ENCODE data around the gene CCDC124.
A peak's percentile ranks its signal among the peaks of the same experiment; 100 is the strongest.
"Not testable (repeated sequence)": the region's sequence is repeated elsewhere in the genome, so short reads cannot be mapped to it uniquely, and the experiment has no call there.

Gene CCDC124

GRCh38 chr19:17954401-17954800, 21.6 kb downstream of the CCDC124 start:
- DNase-seq = no peak

GRCh38 chr19:17957149-17957849, 24.5 kb downstream of the CCDC124 start:
- DNase-seq = no peak

- no peak for DNase-seq
These were observed 25.1 kb downstream of the CCDC124 start for GRCh38 chr19:17957885-17958284.

GRCh38 chr19:17963936-17964691, 31.3 kb downstream of the CCDC124 start:
- no peak for DNase-seq

- no peak for DNase-seq
These were observed 32.7 kb downstream of the CCDC124 start for GRCh38 chr19:17965370-17966128.

- DNase-seq = no peak
These were observed 33.3 kb downstream of the CCDC124 start for GRCh38 chr19:17966129-17966483.

GRCh38 chr19:17966550-17967256, 33.9 kb downstream of the CCDC124 start, which contains the start of gene KCNN1:
Gene KCNN1, plus strand, starts transcription at chr19:17967107. Its CDS starts 6,782 bp downstream, at chr19:17973889.
- peak; percentile 82 for DNase-seq

GRCh38 chr19:17967257-17968051, 34.6 kb downstream of the CCDC124 start:
- no peak for DNase-seq

- no peak for DNase-seq
These were observed 35.5 kb downstream of the CCDC124 start for GRCh38 chr19:17968362-17968761.

- DNase-seq = no peak
These were observed 36.4 kb downstream of the CCDC124 start for GRCh38 chr19:17969096-17969792.

- DNase-seq = no peak
These were observed 39.4 kb downstream of the CCDC124 start for GRCh38 chr19:17972230-17972629.

GRCh38 chr19:17973759-17974158, 40.9 kb downstream of the CCDC124 start:
- no peak for DNase-seq

GRCh38 chr19:17974551-17974950, 41.7 kb downstream of the CCDC124 start:
- no peak for DNase-seq

- DNase-seq = no peak
These were observed 42.2 kb downstream of the CCDC124 start for GRCh38 chr19:17975032-17975431.

- DNase-seq = no peak
These were observed 44.2 kb downstream of the CCDC124 start for GRCh38 chr19:17977021-17977420.

- no peak for DNase-seq
These were observed 44.7 kb downstream of the CCDC124 start for GRCh38 chr19:17977488-17977887.

GRCh38 chr19:17981611-17982010, 48.8 kb downstream of the CCDC124 start:
- no peak for DNase-seq

GRCh38 chr19:17982430-17982829, 49.6 kb downstream of the CCDC124 start:
- DNase-seq = no peak

GRCh38 chr19:17985037-17985818, 52.4 kb downstream of the CCDC124 start:
- peak; percentile 81 for DNase-seq

- not testable (repeated sequence) for DNase-seq
These were observed 53.8 kb downstream of the CCDC124 start for GRCh38 chr19:17986569-17986968.

- no peak for DNase-seq
These were observed 55.3 kb downstream of the CCDC124 start for GRCh38 chr19:17988161-17988560.

Data from NCI-H82 (cell line).